Prostate gland (tissue), 2 donors: ENCODE data around the gene MVB12B.

Experiments used
- CTCF ChIP-seq, 4 experiments: fragments of 200-600 bp in 2 of 4; fragments of 450-650 bp in 2 of 4; sonication (generic) in 2 of 4; IDR thresholded peaks; 1 replicate in 3 of 4; 2 replicates in 1 of 4; pipeline ENCODE4 v1.5.1; 2016 to 2019; ENCODE audit warnings: antibody characterized with exemption in 4 of 4, mild to moderate bottlenecking in 2 of 4, moderate library complexity in 2 of 4
- POLR2A ChIP-seq: fragments of 450-650 bp; IDR thresholded peaks from one replicate; pipeline ENCODE4 v1.6.1; 2016; ENCODE audit warnings: antibody characterized with exemption, mild to moderate bottlenecking
- POLR2AphosphoS5 ChIP-seq: sonication (generic); formaldehyde crosslinking; IDR thresholded peaks from one replicate; pipeline ENCODE4 v1.6.1; 2017; ENCODE audit warnings: antibody characterized with exemption

- no peak for TF ChIP-seq CTCF (IDR thresholded peaks at IDR 0.05)
- no peak for TF ChIP-seq POLR2AphosphoS5
- no peak for TF ChIP-seq POLR2A
Observed at GRCh38 chr9:126548312-126548711, 221.7 kb downstream of the MVB12B start.
